Measurements from ENCODE around the gene CYB561.

DNA sequence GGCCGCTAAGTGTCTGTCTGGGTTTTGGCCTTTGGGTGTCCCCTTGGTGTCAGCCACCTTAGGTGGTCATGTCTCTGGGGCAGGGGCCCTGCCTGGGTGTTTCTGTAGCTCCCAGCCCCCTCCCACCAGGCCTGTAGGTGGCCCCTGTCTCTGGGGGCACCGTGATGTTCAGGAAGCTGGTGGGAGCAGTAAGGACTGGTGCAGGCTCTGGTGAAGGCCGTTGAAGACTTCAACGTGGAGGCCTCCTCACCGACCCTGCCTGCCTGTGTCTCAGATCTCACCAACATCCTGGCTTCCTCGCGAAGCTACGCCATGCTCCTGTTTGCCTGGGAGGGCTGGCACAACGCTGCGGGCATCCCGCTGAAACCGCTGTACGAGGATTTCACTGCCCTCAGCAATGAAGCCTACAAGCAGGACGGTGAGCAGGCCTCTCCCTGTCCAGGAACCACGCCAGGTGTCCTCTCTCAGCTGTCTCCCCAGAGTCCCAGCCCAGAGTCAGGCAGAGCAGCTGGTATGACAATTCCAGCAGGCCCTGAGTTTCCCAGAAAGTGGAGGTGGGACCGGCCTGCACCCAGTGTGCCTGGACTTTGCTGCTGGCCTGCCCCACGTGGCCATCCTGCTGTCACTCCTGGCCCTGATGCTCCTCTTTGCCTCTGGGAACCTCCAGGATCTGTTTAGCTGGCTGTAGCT is 33.5 kb upstream of the CYB561 start:
- TF ChIP-seq MXI1 (IDR thresholded peaks at IDR 0.05; ENCODE audit: low read depth, low read length) (no peak), YY1 (IDR thresholded peaks at IDR 0.05; ENCODE audit: low read depth, low read length) (no peak), EED (IDR thresholded peaks at IDR 0.05; ENCODE audit: low read depth) (no peak), GABPA (IDR thresholded peaks at IDR 0.05; ENCODE audit: low read depth) (no peak), ZZZ3 (IDR thresholded peaks at IDR 0.05; ENCODE audit: control insufficient read depth, insufficient read length, low read depth) (no peak), RAD21 (IDR thresholded peaks at IDR 0.05; ENCODE audit: insufficient read depth, low read depth, low read length) (no peak), CBFB (IDR thresholded peaks at IDR 0.05; ENCODE audit: low read depth) (no peak), ZNF217 (IDR thresholded peaks at IDR 0.05) (no peak), IRF3 (IDR thresholded peaks at IDR 0.05) (no peak), CTCF (IDR thresholded peaks at IDR 0.05 in 2 of 3, conservative IDR thresholded peaks at IDR 0.05 in 1 of 3; ENCODE audit: control insufficient read depth in 2 of 3, extremely low read depth in 1 of 3, insufficient read depth in 1 of 3, low read depth in 3 of 3, low read length in 3 of 3) (no peak)

Measured in GM12878 (cell line).